CD4-positive, alpha-beta T cell treated with Interferon gamma for 1 hour (primary cell): ENCODE results near the gene INO80D.
"Not testable (repeated sequence)": the region's sequence is repeated elsewhere in the genome, so short reads cannot be mapped to it uniquely, and the experiment has no call there.

ENCODE experiments used
- DNase-seq: peaks from one replicate; pipeline ENCODE4 v3.0.0-alpha.2; 2020

Gene INO80D, protein sequence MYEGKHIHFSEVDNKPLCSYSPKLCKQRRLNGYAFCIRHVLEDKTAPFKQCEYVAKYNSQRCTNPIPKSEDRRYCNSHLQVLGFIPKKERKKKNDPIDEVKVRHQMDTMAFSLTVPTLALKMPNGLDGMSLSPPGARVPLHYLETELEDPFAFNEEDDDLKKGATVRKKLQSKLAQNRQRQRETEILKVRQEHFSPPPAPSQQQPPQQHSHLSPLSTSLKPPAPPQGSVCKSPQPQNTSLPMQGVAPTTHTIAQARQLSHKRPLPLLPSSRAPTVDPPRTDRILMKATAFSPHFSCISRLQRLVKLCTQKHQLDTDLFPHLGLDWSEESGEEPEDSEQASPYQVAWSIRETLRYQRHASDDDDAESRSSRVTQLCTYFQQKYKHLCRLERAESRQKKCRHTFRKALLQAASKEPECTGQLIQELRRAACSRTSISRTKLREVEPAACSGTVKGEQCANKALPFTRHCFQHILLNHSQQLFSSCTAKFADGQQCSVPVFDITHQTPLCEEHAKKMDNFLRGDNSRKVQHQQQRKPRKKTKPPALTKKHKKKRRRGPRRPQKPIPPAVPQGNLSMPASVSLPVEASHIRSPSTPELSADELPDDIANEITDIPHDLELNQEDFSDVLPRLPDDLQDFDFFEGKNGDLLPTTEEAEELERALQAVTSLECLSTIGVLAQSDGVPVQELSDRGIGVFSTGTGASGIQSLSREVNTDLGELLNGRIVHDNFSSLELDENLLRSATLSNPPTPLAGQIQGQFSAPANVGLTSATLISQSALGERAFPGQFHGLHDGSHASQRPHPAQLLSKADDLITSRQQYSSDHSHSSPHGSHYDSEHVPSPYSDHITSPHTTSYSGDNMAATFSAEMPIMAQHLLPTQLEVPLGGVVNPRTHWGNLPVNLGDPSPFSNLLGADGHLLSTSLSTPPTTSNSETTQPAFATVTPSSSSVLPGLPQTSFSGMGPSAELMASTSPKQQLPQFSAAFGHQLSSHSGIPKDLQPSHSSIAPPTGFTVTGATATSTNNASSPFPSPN

DNA sequence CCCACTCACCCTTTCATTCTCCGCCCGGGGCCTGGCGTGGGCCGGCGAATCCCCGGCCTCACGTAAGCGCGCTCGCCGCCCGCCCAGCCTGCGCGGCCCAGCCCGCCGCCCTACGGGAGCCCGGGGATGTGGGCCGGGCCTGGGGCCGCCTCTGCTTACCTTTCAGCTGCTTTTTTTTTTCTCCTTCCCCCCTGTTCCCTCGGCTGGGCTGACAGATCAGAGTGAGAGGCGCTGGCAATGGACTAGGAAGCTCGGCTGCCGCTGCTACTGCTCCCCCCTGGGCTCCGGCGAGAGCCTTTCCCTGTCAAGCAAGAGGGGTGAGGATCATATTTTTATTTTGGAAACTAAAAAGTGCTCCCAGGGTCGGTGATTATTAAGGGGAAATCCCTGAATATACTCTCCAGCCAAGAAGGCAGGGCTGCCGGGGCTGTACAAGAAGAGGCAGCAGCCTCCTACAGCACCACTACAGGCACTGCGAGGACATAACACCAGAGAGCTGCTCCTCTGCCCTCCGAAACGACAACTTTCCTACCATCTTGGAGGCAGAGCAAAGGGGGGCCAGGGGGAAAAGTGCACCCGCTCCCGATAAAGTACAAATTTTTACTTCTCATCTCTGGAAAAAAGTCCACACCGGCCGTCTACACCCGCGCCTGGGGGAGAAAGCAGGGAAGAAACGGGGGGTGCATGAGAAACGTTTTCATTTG, at the start of gene INO80D:
Gene INO80D (minus strand): TSS at position 433 of the 704 bp plus-strand sequence. CDS start 23,158 bp downstream, outside the sequence.
- DNase-seq, result peak; percentile 85

DNA sequence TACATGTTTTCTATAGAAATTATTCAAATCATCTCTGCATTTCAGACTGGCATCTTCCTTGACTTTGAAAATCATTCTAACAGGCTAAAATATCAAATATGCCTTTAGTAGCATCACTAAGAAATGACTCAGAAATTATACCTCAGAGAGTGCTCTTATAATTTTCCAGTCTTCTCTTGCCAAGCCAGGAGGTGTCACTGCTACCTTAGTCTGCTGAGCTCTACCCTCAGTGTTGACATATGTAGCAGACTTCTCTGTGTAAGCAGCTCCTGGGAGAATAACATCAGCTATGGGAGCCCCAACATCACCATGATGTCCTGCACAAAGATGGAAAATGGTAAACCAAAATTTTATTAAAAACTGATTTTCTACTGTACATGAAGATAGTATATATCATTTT, 41.7 kb upstream of the INO80D start:
- DNase-seq, result no peak

DNA sequence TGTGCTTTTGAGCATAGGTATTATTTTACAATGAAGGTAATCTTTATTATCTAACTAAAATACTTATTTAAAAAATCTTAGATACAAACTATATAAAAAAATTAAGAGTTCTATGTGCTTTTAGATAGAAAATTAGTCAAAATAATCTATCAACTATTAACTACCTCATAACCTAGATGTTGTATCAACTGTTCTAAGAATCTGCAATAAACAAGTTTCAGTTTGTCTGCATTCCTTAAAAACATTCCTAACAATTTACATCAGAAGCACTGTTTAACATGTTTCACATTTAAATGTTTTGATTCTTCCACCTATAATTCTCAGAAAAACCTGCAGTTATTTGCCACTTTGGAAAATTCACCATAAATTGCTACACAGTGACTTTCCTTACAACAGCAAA, 39.9 kb upstream of the INO80D start:
- DNase-seq, result no peak

DNA sequence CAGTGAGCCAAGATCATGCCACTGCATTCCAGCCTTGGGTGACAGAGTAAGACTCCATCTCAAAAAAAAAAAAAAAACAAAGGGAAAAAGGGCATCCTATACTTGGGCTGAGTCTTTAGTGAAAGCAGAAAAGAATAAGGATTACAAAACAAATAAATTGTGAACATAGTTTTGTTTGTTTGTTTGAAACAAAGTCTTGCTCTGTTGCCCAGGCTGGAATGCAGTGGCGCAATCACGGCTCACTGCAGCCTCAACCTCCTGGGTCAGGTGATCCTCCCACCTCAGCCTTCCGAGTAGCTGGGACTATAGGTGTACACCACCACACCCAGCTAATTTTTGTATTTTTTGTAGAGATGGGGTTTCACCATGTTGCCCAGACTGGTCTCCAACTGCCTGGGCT, 36.6 kb upstream of the INO80D start:
- DNase-seq, result not testable (repeated sequence)

DNA sequence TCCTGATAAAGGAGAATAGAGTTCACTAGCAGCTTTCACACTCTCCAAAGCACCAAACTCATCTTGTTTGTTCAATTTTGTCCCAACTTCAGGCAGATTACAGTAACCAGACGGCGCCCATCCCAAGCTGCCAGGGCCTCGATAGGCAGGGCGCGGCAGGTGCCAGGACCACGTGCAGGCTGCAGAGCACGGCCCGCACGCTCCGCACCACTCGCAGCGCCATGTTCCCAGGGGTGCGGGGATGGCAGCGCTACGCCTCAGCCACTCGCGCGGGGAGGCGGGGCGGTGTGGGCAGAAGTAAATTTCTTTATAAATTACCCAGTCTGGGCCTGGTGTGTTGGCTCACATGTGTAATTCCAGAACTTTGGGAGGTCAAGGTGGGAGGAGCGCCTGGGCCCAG, 30.3 kb upstream of the INO80D start:
- DNase-seq, result no peak

DNA sequence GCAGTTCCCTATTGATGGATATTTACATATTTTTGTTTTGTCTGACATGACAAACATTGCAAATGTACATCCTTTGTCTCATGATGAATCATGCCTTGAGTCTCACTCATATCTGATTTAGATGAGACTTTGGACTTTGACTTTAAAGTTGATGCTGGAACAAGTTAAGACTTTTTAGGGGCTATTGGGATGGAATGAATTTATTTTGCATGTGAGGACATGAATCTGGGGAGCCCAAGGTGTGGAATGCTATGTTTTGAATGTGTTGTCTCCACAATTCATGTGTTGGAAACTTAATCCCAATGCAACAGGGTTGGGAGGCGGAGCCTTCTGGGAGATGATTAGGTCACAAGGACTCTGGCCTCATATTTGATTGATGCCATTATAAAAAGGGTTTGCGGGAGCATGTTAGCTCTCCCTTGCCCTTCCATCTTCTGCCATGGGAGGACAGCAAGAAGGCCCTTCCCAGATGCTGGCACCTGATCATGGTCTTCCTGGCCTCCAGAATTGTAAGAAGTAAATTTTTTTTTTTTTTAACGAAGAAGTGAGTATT, 29.1 kb upstream of the INO80D start:
- DNase-seq, result no peak

DNA sequence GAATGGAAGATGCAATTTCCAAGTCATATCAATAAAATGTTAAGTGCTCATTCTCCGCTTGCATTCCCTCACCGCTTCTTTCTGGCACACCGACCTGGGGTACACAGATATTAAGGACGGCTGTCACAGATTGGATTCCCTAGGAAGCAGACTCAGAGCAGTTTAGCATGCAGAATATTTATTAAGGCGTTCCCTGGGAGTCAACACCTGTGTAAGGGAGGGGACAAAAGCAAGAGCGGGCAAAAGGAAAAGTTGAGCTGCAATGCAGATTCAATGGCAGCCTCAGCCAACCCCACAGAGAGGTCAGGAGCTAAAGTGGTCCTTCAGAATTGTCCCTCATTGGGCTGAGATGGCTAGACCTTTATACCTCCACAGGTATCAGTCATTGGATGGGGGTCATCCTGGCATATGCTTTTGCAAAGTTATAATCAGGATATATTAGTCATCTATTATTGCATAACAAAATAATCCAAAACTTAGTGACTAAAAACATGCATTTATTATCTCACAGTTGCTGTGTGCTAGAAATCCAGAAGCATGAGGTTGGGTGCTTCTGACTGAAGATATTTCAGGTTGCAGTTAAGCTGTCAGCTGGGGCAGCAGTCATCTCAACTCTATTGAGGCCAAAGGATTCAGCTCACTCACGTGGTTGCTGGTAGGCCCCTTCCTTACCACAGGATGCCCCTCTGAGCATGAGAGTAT, 27.0 kb upstream of the INO80D start:
- DNase-seq, result no peak

DNA sequence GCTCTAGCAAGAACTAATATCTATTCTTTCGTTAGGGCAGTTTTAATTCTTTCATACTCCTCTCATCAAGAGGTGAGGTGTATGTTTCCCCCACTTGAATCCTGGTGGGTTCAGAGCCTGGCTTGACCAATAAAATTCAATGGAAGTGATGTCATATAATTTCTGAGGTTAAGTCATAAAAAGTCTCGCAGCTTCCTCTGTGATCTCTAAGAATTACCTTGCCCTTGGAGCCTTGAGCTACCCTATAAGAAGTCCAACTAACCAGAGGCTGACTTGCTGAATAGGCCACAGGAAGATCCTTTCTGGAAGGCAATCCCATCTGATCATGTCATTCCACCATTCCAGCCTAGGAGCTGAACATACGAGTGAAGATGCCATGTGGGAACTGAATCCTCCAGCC, 26.1 kb upstream of the INO80D start:
- DNase-seq, result no peak

DNA sequence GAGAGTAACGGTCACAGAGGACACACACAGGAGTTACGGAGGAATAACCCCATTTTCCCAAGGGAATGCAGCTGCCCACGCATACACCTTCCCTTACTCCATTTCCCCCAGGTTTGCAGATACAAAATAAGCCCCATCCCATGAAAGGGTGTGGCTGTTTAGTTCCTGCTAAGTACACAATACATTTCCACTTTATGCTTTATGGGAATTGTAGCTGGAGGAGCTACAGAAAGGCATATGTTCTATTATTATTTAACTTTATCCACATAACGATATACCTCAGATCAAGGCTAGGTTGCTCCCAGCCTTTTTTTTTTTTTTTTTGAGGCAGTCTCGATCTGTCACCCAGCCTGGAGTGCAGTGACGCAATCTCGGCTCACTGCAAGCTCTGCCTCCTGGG, 22.7 kb upstream of the INO80D start:
- DNase-seq, result no peak

DNA sequence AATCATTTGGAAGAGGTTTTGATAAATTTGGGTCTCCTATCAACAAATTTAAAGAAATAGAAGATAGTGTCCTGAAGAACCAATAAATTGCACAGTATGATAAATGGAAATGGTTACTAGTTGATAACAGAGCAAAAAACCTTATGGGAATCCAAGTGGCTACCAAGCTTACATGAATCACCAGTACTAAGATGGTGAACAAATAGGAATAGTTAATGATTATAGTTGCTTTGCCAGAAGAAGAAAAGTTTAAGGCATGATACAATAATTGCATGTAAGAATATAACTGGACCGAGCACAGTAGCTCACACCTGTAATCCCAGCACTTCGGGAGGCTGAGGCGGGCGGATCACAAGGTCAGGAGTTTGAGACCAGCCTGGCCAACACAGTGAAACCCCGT, 19.6 kb upstream of the INO80D start:
- DNase-seq, result no peak

DNA sequence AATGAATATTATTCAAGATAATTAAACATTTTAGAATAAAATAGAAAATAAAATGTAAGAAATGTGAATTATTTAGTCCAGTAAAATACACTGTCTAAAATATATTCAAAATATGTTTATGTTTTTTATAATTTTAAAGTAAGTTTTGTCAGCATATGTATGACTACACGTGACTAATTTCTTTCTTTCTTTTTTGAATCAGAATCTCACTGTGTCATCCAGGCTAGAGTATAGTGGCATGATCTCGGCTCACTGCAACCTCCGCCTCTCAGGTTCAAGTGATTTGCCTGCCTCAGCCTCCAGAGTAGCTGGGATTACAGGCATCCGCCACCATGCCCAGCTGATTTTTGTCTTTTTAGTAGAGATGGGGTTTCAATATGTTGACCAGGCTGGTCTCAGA, 19.1 kb upstream of the INO80D start:
- no peak for DNase-seq

DNA sequence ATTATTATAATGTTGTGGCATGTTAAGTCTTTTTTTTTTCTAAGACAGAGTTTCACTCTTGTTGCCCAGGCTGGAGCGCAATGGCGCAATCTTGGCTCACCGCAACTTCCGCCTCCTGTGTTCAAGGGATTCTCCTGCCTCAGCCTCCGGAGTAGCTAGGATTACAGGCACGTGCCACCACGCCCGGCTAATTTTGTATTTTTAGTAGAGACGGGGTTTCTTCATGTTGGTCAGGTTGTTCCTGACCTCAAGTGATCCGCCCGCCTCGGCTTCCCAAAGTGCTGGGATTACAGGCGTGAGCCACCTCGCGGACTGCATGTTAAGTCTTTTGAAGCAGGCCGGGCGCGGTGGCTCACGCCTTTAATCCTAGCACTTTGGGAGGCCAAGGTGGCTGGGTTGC, 12.9 kb upstream of the INO80D start:
- DNase-seq, result peak; percentile 40

DNA sequence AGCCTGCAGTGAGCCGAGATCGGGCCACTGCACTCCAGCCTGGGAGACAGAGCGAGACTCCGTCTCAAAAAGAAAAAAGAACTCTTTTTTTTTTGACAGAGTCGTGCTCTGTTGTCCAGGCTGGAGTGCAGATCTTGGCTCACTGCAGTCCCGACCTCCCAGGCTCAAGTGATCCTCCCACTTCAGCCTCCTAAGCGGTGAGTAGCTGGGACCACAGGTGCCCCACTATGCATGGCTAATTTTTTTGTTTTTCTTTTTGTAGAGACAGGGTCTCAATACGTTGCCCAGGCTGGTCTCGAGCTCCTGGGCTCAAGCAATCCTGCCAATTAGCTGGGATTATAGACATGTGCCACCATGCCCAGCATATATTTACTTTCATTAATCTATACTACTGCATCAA, 12.5 kb upstream of the INO80D start:
- DNase-seq, result no peak

DNA sequence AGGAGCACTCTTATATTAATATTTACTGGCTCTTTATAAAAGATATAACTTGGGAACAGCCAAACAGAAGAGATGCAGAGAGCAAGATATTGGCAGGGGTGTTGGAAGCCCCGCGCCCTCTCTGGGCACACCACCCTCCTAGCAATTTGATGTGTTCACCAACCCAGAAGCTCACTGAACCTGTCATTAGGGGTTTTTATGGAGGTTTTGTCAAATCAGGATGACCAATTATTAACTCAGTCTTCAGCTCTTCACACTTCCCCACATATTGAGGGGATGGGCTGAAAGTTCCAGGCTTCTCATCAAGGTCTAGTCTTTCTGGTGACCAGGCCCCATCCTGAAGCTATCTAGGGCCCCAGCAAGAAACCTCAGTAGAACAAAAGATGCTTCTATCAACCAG, 10.9 kb upstream of the INO80D start:
- no peak for DNase-seq

DNA sequence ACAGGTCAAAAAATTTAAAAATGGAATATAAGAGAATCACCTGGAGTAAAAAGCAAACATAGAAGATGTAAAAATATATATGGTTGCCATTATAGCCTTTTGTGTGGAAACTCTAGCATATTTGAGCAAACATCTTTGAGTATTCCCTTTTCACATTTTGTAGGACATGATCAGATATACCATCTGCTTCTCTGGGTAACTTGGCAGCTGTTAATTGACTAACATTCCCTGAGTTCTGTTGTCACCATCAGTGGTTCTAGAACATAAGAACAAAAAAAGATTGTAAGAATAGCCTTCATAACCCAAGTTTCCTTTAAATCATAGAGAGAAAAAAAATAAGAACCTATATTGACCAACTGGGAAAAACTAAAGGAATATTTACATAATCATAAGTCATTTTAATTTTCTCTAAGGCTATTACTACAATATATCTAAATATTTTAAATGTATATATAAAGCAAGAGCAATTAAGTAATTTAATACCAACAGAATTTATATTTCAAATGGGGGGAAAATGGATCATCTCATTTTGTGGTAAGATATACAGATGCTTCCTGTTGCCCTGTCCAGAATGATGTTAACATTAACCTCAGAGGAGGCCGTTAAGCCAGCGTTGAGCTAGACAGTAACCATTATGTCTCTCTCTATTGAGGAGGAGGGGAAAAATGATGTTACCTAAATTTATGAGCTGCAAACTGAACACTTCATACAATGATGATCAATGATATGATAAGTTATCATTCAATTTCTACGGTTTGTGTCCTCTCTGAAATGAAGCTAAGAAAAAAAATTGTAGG, 9.8 kb upstream of the INO80D start:
- DNase-seq, result no peak

DNA sequence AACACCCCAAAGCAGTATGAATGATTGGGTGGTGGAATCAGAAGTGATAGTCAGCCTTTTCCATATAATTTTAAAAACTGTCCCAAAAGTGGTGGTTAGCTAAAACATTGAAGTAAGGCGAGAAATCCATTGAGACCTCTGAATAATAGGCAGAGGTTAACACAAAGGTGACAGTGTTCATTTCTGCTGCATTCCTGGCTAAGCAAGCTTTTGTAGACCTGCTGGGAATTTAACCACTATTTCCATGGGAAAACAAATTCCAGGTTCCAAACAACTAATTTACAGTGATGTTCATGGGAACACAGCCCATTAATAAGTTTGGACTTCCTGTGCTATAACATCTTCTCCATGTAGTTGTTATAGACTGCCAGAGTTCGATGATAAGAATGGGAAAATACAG, 6.3 kb upstream of the INO80D start:
- DNase-seq, result no peak

DNA sequence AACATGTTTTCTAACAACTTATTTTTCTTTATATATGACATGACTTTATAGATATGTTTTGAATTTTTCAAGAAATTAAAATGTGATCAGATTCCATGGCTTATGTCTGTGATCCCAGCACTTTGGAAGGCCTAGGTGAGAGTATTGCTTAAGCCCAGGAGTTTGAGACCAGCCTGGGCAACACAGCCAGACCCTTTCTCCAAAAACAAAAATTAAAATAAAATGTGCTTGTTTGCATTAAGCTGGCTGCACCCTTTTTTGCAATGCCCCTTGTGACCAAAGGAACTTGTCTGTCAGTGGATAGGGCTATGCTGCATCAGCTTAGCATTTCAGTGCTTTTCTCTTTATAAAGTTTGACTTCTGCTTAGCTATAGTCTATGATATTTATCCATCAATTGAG, 2.3 kb upstream of the INO80D start:
- DNase-seq, result no peak

DNA sequence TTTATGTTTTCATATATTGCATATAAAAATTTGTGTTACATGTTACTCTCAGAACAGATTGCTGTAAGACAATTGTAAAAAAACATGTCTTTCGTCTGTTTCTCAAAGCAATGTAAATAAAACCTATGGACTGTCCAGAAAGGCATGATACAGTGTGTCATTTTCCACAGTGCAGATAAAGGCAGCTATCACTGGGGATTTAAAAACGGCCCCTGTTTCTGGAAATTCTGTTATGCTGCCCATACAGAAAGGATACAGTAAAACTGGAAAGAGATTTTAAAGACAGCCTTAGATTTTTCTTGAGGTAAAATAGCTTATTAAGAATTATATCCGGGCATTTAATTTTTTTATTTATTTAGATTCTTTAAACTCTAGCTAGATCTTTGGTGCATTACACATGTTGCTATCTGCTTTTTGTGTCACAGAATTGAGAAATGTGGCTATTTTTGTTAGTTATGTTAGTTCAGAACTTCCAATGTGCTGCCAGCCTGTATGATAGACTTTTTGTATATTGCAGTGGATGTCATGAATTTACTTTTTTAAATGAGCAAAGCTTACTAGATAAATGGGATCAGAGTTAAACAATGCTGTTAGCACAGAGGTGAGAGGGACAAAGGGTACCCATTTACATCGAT, 859 bp upstream of the INO80D start:
- no peak for DNase-seq

DNA sequence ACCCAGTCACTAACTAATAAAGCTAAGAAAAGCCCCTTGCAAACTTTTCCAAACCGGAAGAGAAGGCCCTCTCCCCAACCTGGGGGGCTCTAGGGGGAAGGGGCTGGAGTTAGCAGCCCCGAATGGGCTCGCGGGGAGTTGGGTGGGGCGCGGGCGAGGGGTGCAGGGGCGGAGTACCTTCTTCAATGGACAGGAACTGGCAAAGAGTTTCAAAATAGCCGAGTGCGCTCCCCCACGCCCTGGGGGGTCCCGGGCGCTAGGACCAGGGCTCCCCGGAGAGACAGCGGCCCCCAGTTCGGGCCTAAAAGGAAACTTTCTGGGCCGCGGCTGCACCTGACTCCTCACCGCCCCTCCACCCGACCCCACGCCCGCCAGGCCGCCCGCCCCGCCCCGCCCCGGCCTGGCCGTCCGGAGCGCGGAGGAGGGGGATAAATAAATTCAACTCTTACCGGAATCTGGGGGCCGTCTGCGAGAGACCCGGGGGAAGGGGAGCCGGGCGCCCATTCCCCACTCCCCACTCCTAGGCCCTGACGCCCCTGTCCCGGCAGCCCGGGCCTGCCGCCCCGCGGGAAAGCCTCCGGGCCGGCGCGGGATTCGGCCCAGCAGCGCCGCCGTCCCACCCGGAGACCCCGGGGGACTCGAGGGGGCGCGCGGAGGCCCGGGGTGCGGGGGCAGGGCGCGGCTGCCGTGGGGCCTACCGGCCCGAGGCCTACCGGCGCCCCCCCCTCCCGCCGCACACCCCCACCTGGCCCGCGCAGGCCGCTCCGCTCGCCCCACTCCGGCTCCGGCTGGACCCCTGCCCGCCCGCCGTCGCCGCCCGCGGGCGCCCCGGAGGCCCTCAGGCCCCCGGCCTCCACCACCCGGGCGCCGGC, 868 bp downstream of the INO80D start:
- DNase-seq, result peak; percentile 40

DNA sequence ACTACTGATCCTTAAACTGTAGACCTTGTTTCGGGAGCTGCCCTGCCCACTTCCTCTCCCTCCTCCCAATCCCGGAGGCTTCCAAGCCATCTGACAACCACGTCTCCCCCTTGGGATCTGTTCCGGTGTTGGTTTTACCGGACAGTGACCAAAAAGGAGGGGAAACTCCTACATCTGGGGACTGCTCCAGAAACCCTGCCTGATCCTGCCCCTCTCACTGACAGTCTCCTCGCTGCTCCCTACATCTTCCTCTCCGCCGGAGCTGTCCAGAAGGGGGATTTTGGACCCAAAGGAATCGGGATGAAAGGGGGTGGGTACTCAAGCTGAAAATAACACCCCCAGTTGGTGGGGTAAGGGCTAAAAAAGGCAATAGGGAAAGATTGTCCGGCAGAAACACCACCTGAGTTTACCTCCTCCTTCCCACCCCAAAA, 1.5 kb downstream of the INO80D start:
- no peak for DNase-seq
